HG02885 (cell line): Measurements from ENCODE around the gene TRAPPC10.

Source experiments
- ATAC-seq: cut with Tn5 transposase; IDR thresholded peaks from one replicate; pipeline ENCODE4 v1.9.1; 2021; ENCODE audit warnings: mild to moderate bottlenecking; ENCODE audit not compliant: unreplicated experiment, poor library complexity

Gene TRAPPC10

DNA sequence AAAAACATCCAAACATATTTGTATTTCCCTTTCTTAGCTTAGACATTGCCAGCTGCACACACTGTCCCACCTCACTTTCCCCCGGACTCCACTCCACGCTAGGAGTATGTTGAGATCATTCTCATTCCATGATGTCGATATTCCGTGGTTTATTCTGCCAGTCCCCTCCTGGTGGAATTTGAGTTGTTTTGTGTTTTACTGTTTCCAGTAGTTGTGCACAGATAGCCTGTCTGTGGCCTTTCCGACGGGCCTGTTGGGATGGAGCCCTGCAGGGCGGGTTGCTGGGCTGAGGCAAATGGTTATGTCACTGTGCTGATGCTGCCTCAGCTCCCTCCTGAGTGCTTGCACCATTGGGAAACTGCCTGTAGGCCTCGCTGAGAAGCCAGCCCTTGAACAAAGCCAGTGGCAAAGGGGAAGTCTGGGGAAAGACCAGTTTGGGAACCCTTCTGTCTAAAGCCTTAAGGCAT lies 12.8 kb downstream of the TRAPPC10 start:
- ATAC-seq: no peak

DNA sequence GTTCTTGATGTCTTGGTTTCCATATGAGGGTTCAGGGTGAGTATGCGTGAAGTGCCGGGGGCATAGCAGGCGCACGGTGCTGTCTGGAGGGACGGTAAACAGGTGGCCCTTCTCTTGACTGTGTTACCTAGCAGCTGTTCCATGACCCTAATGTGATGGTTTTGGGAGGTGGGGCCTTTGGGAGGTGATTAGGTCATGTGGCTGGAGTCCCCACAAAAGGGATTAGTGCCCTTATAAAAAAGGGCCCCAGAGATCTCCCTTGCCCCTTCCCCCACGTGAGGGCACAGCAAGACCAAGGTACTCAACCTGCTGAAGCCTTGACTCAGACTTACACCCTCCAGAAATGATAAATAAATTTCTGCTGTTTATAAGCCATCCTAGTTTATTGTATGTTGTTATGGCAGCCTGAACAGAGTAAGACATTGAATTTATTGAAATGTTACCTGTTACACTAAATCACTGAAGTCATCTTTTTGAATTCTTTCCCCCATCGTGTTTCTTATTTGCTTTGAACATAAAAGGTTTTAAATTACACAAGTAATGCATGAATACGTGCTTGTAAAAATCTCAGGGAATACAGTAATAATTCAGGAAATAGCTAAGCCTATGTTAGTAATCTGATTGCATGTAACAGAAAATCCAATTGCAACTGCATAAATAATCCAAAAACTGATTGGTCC lies 15.6 kb downstream of the TRAPPC10 start:
- ATAC-seq: no peak

DNA sequence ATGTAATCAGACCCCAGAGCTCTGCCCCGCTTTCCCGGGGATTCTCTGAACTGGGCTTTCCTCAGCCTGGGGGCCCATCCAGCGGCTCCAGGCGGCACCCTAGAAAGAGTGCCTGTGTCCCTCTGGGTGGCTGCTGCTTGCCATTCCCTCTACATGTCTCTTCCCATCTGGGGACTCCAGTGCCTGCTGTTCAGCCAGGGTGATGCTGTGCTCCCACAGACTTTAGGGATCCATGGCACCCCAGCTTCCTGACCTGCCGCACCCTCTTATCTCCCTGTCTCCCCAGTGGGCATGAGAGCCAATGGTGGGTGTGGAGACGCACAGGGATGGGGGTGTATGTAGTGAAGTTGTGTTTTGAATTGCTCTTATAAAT lies 16.2 kb downstream of the TRAPPC10 start:
- no peak for ATAC-seq

DNA sequence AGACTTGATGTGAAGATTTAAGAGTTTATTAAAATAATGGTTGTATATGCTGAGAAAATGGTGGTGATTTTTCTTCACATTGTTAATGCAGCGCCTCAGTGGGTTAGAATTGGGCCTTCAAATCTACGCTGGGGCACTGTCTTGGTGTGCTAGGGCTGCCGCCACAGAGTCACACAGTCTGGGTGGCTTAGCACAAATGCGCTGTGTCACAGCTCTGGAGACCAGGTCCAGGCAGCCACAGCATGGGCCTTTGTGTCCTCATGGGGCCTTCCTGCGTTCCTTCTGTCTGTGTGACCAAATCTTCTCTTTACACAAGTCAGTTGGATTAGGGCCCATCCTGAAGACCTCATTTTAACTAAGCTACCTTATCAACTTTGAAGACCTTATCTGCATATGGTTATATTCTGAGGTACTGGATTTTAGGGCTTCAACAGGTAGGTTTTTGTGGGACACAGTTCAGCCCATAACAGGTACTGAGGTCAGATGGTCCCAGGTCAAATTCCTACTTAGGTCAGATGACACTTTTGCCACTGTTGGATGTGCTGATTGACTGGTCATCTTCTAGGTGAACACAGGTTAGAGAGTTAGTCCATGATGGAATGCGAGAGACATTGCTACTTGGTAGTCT lies 17.5 kb downstream of the TRAPPC10 start:
- ATAC-seq: no peak

DNA sequence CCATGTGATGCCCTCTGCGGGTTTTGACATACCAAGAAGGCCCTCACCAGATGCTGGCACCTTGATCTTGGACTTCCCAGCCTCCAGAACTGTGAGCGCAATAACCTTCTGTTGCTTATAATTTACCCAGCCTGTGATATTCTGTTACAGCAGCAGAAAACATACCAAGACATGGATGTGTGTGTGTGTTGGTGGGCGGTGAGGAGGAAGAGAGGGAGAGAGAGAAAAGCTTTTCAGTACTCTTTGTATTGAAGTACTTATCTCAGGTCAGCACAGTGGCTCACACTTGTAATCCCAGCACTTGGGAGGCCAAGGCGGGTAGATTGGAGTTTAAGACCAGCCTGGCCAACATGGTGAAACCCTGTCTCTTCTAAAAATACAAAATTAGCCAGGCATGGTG lies 23.1 kb downstream of the TRAPPC10 start:
- ATAC-seq: no peak

DNA sequence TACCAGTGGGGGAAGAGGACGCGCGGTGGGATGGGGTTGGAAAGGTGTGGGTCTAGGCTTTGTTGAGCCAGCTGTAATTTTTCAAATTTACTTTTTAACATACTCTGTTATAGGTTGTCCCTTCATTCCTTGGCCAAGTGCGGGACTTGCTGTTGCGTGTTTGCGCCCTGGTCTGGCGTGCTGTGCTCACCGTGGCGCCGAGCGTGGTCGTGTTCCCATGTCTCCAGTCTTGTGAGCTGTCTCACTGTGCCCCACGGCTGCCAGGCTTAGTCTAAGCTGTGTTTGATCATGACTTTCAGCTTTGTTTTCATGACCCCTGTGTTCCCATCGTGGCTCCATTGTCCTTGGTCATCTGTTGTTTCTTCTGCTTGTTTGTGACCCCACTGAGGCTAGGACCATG lies 26.0 kb downstream of the TRAPPC10 start:
- ATAC-seq: no peak

DNA sequence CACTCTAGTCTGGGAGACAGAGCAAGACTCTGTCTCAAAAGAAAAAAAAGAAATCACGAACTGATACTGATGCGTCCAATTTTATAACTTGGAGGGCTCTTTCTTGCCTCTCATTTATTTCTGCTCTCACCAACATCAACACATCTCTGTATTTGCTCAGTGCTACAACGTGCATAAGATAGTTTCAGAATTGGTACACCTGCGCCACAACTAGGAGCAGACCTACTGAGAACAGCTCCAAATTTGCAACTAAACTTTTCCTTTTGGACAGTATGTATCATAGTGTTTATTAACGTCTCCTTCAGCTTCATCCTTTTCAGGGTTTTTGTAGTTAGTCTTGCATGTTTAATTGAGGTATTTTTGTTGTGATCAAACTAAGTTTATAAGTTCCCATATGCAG lies 27.7 kb downstream of the TRAPPC10 start:
- ATAC-seq: no peak

DNA sequence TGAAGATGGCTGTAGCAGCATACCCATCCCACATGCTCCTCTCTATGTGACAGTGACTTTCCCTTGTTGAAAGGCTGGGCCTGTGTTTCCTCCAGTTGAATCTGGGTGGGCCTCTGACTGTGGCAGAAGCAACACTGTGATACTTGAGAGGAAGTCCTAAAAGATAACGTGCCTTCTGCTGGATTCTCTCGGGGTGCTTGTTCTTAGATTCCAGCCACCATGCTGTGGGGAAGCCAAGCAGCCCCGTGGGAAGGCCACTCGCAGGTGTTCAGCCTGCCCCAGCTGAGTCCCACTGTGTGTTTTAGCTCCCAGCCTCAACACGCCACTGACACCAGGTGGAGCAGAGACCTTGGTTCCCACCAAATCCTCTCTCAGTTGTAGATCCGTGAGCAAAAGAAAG lies 31.5 kb downstream of the TRAPPC10 start:
- ATAC-seq: no peak

DNA sequence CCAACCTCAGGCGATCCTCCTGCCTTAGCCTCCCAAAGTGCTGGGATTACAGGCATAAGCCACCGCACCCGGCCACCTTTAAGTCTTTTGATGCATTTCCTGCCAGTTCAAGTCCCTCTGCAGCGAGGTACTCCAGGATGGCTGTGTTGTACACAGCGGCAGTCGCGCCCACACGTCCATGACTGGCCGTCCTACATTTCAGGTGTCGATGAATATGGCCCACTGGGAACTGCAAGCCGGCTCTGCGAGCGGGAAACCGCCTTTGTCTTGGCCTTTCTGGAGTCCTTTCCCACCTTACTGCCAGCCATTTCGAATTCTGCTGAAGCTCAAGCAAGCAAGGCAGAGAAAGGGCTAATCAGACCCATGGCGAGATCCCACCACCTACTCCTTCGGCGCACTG lies 34.6 kb downstream of the TRAPPC10 start:
- no peak for ATAC-seq

DNA sequence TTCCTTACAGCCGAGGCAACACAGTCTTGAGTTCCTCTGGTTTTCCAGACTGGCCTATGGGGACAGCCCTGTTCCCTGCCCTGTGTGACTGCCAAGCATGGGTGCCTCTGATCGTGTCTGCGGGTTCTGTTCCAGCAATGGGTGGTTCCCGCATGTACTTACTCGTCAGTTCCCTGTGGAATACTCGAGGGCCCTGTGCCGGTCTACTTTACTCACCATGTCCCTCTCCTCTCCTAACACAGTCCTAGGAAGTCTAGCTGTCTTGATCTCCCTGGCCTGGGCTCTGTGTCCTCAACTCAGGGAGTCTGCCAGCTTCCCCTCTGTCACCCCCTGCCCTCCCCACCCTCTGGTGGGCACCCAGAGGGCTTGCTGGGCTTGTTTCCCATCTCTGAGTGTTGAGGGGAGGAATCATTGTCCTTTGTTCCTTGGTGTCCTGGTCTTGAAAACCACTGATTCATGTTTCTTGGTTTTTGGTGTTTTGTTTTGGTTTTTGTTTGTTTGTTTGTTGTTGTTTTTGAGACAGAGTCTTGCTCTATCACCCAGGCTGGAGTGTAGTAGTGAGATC lies 36.0 kb downstream of the TRAPPC10 start:
- ATAC-seq: no peak

DNA sequence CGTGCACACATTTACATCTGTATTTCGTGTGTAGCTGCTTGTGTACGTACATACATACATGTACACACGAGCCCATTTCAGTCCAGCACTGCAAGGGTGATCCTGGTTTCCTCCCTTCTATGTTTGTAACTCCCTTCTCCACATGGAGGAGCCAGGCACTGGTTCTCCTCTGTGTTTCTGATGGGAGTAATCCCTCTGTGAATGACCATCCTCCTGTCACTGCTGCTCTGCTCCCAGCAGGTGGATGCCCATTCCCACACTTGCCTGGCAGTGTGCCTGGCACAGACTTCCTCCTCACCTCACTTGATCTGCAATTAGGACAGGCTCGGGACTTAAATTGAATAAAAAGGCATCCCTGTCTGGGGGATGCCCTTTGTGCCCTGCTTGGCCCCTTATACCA lies 37.1 kb downstream of the TRAPPC10 start:
- ATAC-seq: no peak

DNA sequence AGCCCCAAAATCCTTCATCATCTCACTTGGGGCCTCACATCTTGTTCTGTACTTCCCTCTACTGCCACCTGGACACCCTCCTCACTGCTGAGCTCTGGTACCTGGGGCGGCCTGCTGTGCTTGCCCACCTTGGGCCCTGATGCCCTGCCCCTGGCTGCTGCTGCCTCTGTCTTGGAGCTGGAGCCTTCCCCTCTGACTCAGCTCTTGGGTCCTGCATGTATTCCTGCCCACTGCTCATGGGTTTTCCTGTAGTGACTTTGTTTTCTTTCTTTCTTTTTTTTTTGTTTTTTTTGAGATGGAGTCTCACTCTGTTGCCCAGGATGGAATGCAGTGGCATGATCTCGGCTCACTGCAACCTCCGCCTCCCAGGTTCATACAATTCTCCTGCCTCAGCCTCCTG lies 37.5 kb downstream of the TRAPPC10 start:
- ATAC-seq: no peak

DNA sequence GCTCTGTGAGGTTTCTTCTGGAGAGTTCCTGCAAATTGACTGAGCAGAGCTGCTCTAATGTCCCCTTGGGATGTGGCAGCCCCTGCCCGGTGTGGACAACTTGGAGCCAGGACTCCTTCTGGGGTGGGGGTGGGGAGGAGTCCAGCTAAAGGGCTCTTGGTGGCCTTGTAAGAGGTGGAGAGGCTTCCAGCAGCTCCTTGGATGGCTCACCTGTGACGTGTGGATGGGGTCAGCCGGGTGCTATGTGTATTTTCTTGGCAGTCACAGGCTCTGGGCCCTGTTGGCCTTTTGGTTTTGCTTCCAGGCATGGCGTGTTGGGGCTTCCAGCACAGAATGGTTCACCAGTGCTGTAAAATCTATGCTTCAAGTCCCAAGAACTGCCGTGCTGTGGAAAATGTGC lies 38.2 kb downstream of the TRAPPC10 start:
- ATAC-seq: no peak

DNA sequence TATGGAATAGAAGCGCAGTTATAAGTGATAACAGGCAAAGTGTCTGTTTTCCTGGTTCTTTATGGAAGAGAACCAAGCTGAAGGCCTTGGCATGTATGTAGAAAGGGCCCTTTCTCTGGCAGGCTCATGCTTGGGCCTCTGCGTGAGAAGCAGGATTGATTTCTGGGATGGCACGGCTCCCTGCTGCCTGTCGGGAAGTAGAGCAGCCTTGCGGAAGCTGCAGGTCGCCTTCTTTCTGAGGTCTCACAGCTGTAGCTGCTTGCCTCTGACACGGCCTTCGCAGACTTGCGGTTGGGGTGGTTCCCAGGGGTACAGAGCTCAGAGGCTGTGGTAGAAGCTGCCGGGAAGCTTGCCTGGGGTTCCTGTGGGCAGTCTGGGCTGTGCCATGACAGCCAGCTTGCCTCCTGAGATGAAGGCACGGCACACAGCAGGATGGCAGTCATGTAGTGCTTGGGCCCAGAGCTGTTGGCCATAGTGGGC lies 39.4 kb downstream of the TRAPPC10 start:
- ATAC-seq: no peak

DNA sequence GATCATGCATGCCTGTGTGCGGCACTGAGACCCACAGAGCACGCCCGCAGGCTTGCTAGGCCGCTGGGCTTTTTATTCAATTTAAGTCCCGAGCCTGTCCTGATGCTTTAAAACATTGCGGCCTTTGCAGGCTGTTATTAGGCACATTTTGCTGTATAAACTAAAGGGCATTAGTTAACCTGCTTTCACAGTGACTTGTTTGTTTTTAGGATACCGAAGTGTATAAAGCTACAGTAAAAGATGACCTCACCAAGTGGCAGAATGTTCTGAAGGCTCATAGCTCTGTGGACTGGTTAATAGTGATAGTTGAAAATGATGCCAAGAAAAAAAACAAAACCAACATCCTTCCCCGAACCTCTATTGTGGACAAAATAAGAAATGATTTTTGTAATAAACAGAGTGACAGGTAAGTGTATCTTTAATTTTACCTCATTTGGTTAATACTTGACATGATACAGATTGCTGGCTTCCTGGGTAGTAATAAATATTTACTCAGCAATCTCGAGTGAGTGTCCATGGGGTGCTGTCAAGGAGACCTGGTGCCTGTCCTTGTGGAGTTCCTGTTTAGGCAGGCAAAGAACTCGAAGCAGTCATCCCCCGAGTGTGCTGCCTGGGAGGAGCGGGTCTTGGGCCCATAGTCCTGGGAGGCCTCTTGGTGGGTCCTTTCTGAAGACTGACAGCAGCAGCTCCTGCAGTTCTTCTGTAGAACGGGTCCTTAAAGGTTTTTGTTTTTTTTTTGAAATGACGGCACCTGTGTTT lies 40.1 kb downstream of the TRAPPC10 start:
- ATAC-seq: no peak

DNA sequence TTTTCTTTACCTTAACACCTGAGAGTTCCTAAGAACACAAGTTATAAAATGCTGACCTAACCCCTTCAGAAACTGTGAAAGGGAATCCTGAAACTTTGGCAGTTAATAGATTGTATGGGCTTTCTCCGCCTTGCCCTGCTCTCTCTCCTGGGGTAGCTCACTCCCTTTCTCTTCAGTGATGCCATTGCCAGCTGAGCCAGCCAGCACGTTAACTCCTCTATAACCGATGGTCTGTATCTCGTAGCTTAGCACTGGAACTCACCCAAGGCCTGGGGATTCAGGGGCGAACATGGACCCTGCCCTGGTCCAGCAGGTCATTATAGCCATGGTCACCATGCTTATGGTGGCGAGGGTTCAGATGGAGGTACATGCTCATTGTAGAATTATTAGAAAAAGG lies 40.7 kb downstream of the TRAPPC10 start:
- ATAC-seq: no peak

DNA sequence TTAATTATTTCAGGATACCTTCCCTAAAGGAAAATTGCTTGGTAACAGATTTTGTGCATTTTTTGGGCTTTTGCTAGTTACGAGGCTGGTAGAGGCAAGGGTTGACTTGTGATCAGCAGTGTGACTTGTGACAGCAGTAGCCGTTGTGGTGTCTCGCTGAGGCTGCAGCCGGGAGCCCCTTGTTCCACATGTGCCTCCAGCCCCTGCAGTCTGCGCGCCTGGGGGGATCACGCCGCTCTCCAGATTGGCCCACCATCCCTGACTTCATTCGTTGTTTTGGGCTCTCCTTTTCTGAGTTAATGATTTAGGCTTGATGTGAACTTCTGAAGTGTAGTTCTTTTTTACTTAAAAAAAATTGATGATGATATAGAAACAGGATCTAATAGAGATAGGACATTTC lies 41.5 kb downstream of the TRAPPC10 start:
- no peak for ATAC-seq

DNA sequence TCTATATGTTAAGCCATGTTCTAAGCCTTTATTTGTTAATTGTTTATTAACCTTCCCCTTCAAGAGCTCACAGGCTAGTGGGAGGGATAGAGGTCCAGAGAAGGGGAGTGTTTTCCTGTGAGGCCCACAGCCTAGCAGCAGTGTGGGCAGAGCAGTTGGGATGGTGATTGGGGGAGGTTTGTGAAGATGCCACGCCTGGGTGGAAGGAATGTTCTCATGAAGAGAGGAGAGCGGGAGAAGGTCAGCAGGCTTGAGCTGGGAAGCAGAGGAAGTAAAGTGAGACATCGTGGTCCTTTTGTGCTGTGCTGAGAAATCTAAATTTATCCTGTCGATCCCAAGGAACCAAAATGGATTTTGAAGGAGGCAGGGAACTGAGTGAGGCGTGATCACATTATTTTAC lies 42.6 kb downstream of the TRAPPC10 start:
- no peak for ATAC-seq

DNA sequence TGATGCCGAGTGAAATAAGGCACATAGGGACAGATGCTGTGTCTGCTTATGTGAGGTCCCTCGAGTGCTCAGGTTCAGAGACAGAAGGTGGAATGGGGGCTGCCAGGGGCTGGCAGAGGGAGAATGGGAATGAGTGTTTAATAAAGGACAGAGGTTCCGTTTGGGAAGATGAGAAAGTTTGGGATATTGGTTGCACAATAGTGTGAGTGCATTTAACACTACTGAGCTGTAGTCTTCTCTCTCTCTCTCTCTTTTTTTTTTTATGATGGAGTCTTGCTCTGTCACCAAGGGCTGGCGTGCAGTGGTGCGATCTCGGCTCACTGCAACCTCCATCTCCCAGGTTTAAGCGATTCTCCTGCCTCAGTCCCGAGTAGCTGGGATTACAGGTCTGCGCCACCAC lies 44.9 kb downstream of the TRAPPC10 start:
- no peak for ATAC-seq

DNA sequence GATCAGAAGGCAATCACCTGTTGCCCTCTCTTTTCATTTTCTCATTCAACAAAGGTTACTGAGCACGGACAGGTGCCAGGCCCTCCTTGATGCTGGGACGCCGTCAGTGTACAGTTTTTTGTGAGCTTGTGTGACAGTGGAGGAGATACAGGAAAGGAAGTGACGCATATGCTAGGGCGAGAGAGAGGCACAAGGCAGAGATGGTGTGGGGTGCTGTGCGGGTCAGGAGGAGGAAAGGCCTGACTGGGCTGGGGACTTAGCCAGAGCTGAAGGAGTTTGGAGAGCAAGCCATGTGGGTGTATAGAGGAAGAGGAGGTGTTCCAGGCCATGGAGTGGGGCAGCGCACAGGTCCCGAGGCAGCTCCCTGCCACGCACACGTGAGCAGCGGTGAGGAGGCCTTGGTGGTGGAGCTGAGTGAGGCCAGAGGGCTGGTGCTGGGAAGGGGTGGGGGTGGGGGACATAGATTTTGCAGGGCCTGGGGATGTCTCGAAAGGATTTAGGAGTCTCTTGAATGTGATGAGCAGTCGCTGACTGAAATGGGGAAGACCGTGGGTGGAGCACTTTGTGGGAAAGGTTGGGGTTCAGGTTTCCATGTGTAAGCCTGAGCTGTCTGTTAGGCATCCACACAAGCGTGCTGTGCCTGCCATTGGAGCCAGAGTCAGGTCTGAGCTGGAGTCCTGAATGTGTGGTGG lies 46.0 kb downstream of the TRAPPC10 start:
- no peak for ATAC-seq

DNA sequence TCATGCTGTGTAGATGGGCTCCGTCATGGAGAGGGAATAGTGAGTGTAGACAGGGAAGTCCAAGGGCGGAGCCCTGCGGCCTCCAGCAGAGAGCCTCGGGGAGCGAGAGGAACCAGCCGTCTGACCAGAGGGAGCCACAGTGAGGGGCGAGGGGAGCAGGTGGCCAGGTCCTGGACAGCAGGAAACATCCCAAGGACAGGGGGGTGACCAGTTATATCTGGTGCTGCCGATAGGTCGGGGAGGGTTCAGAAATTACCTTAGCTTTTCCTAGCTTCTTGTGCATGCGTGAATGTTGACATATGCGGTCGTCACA lies 46.5 kb downstream of the TRAPPC10 start:
- ATAC-seq: no peak
